Activated T-cell treated with anti-CD3 and anti-CD28 coated beads for 4 hours (primary cell): Measurements from ENCODE around the gene PRDM2.

ENCODE experiments used
- DNase-seq: peaks from one replicate; pipeline ENCODE4 v3.0.0-alpha.2; 2020

The PRDM2 gene

GRCh38 chr1:13869172-13869797, 169.3 kb downstream of the PRDM2 start:
- DNase-seq, result no peak

GRCh38 chr1:13871413-13871812, 171.4 kb downstream of the PRDM2 start:
- no peak for DNase-seq

- no peak for DNase-seq
These were observed 171.9 kb downstream of the PRDM2 start for GRCh38 chr1:13871886-13872285.

- no peak for DNase-seq
These were observed 173.0 kb downstream of the PRDM2 start for GRCh38 chr1:13873032-13873431.
